Subcutaneous abdominal adipose tissue (tissue), 5 donors: ENCODE data around the gene SCUBE2.
A peak's percentile ranks its signal among the peaks of the same experiment; 100 is the strongest.

ENCODE experiments used
- H3K27ac ChIP-seq: one replicate; pipeline ENCODE4 v1.7.0; 2013; ENCODE audit warnings: low read depth, mild to moderate bottlenecking, inconsistent platforms, low read length, moderate library complexity
- H3K27me3 ChIP-seq, 5 donors: one replicate each; pipeline ENCODE4 v1.7.0; 2013; ENCODE audit warnings: low read length in 5 of 5, inconsistent platforms in 1 of 5; ENCODE audit not compliant: control insufficient read depth in 5 of 5, insufficient read depth in 4 of 5
- H3K36me3 ChIP-seq, 5 donors: one replicate each; pipeline ENCODE4 v1.7.0; 2013; ENCODE audit warnings: low read length in 5 of 5; ENCODE audit not compliant: control insufficient read depth in 5 of 5, insufficient read depth in 5 of 5
- H3K4me1 ChIP-seq, 5 donors: one replicate each; pipeline ENCODE4 v1.7.0; 2013; ENCODE audit warnings: low read length in 5 of 5, mild to moderate bottlenecking in 3 of 5, moderate library complexity in 1 of 5; ENCODE audit not compliant: control insufficient read depth in 5 of 5, insufficient read depth in 5 of 5
- H3K4me3 ChIP-seq, 5 donors: one replicate each; pipeline ENCODE4 v1.7.0; 2013; ENCODE audit warnings: low read length in 5 of 5, low read depth in 1 of 5
- H3K9ac ChIP-seq, 5 donors: one replicate each; pipeline ENCODE4 v1.7.0; 2013; ENCODE audit warnings: low read length in 5 of 5, mild to moderate bottlenecking in 4 of 5, moderate library complexity in 3 of 5
- H3K9me3 ChIP-seq, 5 donors: one replicate each; pipeline ENCODE4 v1.7.0; 2013; ENCODE audit warnings: low read length in 5 of 5; ENCODE audit not compliant: control insufficient read depth in 5 of 5
- donor health status: healthy.
- donor health status: healthy.
- donor health status: healthy.
- donor health status: healthy.
- donor health status: healthy.

The SCUBE2 gene

DNA sequence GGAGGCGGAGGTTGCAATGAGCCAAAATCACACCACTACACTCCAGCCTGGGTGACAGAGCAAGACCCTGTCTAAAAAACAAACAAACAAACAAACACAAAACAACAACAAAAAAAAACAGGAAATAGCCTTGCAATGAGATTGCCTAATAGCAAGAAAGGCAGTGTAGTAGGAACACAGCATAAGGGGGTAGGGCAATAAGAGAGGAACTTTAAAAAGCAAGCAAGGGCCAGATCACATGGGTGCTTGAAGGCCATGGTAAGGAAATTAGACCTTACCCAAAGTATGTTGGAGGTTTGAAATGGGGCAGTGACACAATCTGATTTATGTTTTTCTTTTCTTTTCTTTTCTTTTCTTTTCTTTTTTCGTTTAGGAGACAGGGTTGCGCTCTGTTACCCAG, 52.9 kb downstream of the SCUBE2 start:
- Histone ChIP-seq H3K9me3 (no peaks in the 10 kb centered on the region), H3K36me3 (peaks cover 0 to 32% (median 5%) of the 10 kb centered on the region in 5 donors), H3K27me3 (no peaks in the 10 kb centered on the region), H3K9ac (no peak overlapping the region), H3K4me3 (no peak overlapping the region), H3K4me1 (no peaks in the 10 kb centered on the region), H3K27ac (no peak overlapping the region)

DNA sequence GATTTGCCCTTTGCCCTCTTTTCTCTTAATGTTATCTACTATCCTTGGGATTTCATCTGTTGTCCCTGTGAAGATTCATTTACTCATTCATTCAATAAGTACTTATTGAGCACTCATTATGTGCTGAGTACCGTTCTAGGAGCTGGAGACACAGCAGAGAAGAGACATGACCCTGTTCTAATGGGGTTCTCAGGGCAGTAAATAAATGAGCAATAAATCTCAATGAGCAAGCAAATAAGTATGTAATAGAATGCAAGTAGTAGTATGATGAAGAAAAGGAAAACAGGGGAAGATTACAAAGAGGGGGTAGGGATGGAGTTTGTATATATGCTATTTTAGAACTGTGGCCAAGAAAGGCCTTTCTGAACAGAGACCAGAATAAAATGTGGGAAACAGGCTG, 53.4 kb downstream of the SCUBE2 start:
- no peak overlapping the region for H3K9ac ChIP-seq
- no peaks in the 10 kb centered on the region for H3K9me3 ChIP-seq
- no peak overlapping the region for H3K27ac ChIP-seq
- H3K36me3 ChIP-seq = peaks cover 0 to 37% (median 9%) of the 10 kb centered on the region in 5 donors
- H3K4me3 ChIP-seq = no peak overlapping the region
- H3K4me1 ChIP-seq = no peaks in the 10 kb centered on the region
- H3K27me3 ChIP-seq = no peaks in the 10 kb centered on the region

DNA sequence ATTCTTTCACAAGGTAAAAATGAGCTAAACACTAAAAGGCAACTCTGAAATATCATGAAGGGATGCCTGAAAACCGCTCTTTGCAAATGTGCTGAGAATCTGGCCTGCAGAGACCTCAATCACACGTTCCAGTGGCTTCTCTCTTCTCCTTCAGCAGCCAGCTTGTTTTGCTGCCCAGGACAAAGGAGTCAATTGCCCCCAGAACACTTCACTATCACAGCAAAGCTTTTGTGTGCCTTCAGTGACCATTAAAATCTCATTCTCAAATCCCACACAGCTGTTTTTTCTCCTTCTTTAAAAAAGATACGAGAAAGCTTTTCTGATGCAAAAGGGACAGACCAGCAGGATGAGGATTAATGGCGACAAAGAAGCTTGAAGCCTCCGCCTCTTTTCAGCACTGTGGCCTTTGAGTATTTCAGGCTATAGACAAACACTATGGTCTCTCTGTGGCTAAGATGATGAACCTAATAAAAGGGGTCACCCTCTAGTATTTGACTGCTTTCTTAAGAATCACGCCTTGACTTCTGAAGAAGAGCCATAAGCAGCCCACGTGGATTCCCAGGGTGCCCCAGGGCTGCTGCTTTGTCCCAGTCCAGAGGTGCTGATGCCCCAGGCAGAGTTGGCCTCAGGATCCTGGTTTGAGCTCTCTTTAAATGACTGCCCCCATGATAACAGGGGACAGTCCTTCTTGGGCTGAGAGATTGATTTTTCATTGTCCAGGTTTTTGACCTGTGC, 54.2 kb downstream of the SCUBE2 start:
- H3K9me3 ChIP-seq = no peaks in the 10 kb centered on the region
- no peak overlapping the region for H3K27ac ChIP-seq
- no peak overlapping the region for H3K9ac ChIP-seq
- no peak overlapping the region for H3K4me3 ChIP-seq
- H3K36me3 ChIP-seq = peaks cover 0 to 36% (median 9%) of the 10 kb centered on the region in 5 donors
- no peaks in the 10 kb centered on the region for H3K4me1 ChIP-seq
- no peaks in the 10 kb centered on the region for H3K27me3 ChIP-seq

DNA sequence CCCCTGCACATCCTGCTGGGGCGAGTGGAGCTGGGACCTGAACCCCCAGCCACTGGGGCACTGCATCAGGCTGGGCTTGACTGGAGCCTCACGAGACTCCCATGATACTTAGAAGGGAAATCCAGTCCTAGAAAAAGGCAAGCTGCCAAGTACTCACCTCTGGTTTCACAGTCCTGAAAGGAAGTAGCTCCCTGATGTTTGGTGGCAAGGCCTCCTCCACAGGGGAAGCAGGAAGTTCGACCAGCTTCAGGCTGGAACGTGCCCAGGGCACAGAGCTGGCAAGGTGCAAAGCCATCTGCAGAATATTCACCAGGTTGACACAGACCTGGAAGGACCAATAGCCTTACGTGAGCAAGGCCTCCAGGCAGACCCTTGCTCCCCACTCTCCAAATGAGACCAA, 60.8 kb downstream of the SCUBE2 start:
- Histone ChIP-seq H3K9ac (no peak overlapping the region), H3K4me1 (peaks cover under 1 to 13% (median 6%) of the 10 kb centered on the region in 5 donors), H3K27ac (no peak overlapping the region), H3K9me3 (no peaks in the 10 kb centered on the region), H3K27me3 (no peaks in the 10 kb centered on the region), H3K4me3 (no peak overlapping the region), H3K36me3 (peaks cover 0 to 15% (median 12%) of the 10 kb centered on the region in 5 donors)

DNA sequence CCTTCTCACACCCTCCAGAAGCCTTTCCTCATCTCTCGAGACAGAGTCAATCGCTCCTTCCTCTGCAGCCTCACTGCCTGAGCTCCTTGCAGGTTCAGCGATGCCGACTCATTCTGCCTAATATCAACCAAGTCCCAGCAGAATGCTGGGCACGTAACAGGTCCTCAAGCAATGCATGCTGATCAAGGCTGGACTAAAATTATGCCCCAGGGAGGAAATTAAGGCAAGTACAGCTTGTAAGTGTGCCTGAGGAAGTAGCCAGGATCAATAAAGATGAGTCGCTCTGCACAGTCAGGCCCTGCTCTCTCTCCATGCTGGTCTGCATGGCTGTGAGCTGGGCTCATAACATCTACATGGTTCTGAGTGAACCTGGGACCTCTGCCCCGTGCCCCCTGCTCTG, 62.0 kb downstream of the SCUBE2 start:
- Histone ChIP-seq H3K27ac (no peak overlapping the region), H3K4me3 (no peak overlapping the region), H3K36me3 (peaks cover 0 to 16% (median 12%) of the 10 kb centered on the region in 5 donors), H3K9ac (no peak overlapping the region), H3K4me1 (peaks cover 4 to 13% (median 6%) of the 10 kb centered on the region in 5 donors), H3K9me3 (no peaks in the 10 kb centered on the region), H3K27me3 (no peaks in the 10 kb centered on the region)

DNA sequence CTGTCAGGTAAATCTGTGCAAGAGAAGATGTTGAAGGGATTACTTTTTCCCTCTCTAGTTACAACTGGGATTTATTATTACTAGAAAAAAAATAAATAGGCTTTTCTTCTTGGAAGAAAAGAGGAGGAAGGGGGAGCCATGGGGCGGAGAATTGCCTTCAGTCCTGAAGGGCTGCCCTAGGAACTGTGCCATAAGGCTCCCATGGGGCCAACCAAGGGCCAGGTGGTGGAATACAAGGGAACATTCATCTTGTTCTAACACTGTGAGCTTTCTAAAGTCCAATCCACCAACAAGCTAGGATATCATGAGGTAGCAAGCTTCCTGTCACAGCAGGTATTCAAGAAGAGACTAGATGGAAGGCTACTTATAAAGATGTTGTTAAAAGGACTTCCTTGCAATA, 62.8 kb downstream of the SCUBE2 start:
- Histone ChIP-seq H3K4me3 (no peak overlapping the region), H3K9ac (no peak overlapping the region), H3K9me3 (no peaks in the 10 kb centered on the region), H3K4me1 (peaks cover 4 to 13% (median 6%) of the 10 kb centered on the region in 5 donors), H3K27me3 (no peaks in the 10 kb centered on the region), H3K36me3 (peaks cover 0 to 17% (median 11%) of the 10 kb centered on the region in 5 donors), H3K27ac (no peak overlapping the region)

DNA sequence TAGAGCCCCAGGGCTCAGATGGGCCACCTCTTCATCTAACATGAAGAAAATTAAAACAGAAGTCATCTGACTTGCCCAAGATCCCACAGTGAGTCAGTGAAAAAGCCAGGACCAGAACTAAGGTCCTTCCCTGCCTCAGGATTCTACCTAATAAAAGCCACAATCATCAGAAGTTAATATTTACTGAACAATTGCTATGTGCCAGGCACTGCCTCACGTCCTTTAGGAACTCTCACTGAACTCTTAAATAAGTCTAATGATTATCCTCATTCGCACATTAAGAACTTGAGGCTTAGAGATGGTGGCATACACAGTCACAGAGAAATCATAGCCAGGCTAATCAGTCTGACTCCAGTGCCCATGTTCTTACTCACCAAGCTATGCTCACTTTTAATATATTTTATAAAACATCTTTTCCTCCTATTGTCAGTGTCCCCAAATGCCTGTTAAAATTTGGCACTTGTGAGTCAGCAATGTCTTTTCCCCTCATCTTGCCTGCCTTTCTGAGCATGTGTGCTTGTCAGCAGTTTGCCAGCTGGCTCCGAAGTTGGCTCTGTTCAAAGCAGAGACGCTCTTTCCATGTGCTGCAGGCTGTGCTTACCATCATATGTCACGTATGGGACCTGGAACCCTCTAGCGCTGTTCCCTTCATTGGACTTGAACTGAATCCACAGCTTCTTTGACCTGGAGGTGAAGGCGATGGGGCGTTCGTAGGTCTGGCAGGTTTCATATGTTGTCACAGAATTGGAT, 66.1 kb downstream of the SCUBE2 start:
- Histone ChIP-seq H3K36me3 (peaks cover 0 to 14% (median 7%) of the 10 kb centered on the region in 5 donors), H3K9ac (no peak overlapping the region), H3K4me1 (peaks cover 0 to 6% (median 4%) of the 10 kb centered on the region in 5 donors), H3K27me3 (no peaks in the 10 kb centered on the region), H3K27ac (no peak overlapping the region), H3K4me3 (peak overlapping the region in 1 of 5 donors; percentile 4), H3K9me3 (no peaks in the 10 kb centered on the region)

DNA sequence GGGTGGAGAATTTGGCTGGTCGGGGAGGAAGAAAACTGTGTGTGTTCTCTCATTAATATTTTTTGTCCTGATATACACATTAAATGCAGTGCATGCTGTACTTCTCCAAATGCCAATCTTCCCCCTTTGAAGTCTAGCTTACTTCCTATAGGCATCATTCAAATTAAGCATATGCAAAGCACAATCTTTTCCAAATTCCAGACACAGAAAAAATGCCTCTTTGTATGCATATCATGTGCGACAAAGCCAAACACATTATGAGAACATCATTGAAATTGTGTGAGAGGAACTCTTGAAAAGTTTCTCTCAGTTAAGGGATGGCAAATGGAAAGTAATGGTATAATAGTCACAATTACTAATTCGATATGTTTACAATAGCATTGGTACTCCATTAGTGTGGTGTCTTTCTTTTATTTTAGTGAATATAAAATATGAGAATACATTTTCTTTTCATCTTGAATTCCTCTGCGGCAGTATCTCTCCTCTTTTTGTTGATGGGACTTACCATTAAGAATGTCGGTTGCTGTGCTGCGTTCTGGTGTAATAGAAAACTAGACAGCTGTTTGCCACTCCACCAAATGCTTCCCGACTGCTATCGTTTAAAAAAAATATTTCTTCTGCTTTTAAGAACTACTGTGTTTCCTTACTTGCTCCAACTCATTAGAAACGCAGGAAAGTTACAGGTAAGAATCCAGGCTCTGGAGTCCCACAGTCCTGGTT, 68.3 kb downstream of the SCUBE2 start:
- Histone ChIP-seq H3K9me3 (no peaks in the 10 kb centered on the region), H3K36me3 (peaks cover 0 to 14% (median 5%) of the 10 kb centered on the region in 5 donors), H3K9ac (no peak overlapping the region), H3K4me1 (peaks cover 2 to 6% (median 3%) of the 10 kb centered on the region in 5 donors), H3K4me3 (no peak overlapping the region), H3K27me3 (no peaks in the 10 kb centered on the region), H3K27ac (no peak overlapping the region)

DNA sequence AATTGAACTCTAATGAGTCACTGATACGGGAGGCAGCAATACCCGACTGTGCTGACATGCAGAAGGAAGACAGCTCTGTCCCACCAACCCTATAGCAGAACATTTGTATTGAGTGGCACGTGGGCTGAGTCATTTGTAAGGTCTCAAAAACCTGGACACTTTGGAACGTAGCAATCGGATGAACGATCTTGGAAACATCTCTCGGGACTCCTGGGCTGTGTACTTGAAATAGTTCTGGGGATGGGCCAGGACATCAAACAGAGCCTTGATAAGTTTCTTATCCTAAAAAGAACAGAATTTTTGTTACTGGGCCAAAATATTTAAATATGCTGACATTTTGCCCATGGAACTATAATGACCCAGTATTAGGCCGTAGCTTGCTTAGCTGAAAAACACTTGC, 70.5 kb downstream of the SCUBE2 start:
- Histone ChIP-seq H3K27me3 (no peaks in the 10 kb centered on the region), H3K9me3 (no peaks in the 10 kb centered on the region), H3K4me3 (no peak overlapping the region), H3K27ac (no peak overlapping the region), H3K36me3 (peaks cover 0 to 12% (median 0%) of the 10 kb centered on the region in 5 donors), H3K4me1 (peaks cover 8 to 24% (median 18%) of the 10 kb centered on the region in 5 donors), H3K9ac (no peak overlapping the region)

DNA sequence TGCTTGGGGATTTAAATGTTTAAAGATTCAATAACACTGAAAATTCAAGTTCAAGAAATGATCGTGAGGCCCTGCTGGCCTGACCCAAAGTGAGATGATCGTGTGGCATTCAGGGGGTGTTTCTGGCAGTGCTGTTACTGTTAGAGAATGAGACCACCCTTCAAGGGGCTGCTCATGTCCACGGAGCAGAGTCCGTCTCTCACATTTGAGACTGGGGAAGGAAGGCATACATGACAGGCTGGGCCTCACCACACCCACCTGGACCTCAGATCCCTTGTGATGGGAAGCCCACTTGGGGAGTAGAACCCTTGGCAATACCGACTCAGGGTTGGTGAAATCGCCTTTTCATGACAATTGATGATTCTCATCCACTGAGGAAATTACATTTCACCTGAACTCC, 71.5 kb downstream of the SCUBE2 start:
- no peaks in the 10 kb centered on the region for H3K27me3 ChIP-seq
- peaks cover 6 to 28% (median 19%) of the 10 kb centered on the region in 5 donors for H3K4me1 ChIP-seq
- H3K27ac ChIP-seq = no peak overlapping the region
- H3K4me3 ChIP-seq = no peak overlapping the region
- H3K9ac ChIP-seq = no peak overlapping the region
- H3K9me3 ChIP-seq = no peaks in the 10 kb centered on the region
- peaks cover 0 to 12% (median 0%) of the 10 kb centered on the region in 5 donors for H3K36me3 ChIP-seq
